SKM-1 treated with dmso at 0.1 percent for 144 hours (cell line): Measurements from ENCODE around the gene HOXA4.
A peak's percentile ranks its signal among the peaks of the same experiment; 100 is the strongest.

Experiments
- DNase-seq: peaks from one replicate; lab custom pipeline; 2025; ENCODE audit not compliant: unreplicated experiment; lab: John Stamatoyannopoulos, UW

The HOXA4 gene

GRCh38 chr7:27106181-27106900 is 24.2 kb downstream of the HOXA4 start:
- no peak for DNase-seq

DNA sequence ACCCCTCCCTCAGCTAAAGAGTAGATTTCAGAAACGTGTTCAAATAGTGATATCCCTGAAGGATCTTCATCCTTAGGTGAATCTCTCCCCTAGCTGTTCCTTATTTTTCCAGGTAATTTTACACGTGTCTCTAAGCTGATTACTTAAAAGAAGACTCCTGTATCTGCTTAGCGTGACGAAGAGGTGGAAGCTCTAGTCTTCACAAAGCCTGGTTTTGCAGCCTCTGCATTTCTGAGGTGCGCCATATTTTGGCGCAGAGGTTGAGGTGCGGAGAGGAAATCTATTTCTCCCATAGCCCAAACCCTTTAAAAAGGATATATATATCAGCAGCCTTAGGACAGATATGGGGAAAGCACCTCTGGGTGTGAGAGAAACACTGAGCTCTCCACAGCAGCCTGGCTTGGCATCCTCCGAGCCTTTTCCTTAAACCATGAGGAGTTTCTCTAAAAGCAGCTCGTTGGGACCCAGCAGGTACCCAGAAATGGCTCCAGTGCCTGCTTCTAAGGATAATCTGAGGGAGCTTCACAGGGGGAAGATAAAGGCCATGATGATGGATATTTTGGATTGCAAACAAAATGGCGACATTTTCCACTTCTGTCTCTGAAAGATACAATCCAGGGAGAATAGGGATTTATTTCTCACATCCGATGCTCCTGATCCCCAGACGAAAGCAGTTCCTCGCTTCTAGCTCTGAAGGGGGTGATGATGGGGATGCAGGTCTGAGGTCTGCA is 25.1 kb downstream of the HOXA4 start:
- DNase-seq, result no peak

DNA sequence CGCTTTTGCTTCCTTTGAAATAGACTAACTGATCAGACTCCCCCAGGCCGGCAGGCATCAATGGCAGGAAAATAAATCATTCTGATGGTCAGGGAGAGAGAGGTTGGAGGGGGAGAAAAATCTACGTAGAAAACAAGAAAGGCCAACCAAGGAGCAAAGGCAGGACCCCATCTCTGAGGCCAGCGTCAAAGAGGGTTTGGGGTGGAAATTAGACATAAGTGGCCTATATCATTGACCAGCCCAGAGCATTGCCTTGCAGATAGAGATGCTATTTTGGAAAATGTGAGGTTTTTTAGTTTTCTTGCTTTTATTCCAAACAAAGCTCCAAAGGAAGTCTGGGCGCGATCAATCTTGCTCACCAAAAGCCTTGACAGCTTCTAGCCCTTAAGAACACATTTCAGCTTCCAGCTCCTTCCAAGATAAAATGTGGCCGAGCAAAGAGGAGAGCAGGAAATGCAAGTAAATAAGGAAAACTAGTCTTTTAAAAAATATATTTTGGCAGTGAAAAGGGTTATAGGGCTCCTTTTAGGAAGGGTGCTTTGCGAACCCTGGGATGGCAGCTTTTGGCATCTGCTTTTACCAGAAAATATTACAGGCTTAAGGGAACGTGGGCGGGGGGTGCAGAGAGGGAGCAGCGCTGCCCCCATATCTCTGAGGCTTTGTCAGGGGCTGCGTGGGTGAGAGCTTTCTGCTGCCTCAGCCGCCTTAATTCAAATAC is 26.1 kb downstream of the HOXA4 start:
- no peak for DNase-seq

GRCh38 chr7:27103489-27104226 is 26.9 kb downstream of the HOXA4 start:
- DNase-seq, result no peak

GRCh38 chr7:27102581-27103442 is 27.7 kb downstream of the HOXA4 start, which contains the start of gene HOXA2:
Gene HOXA2 (minus strand): TSS chr7:27102683. CDS start chr7:27102500, 183 bp downstream.
- DNase-seq, result no peak

DNA sequence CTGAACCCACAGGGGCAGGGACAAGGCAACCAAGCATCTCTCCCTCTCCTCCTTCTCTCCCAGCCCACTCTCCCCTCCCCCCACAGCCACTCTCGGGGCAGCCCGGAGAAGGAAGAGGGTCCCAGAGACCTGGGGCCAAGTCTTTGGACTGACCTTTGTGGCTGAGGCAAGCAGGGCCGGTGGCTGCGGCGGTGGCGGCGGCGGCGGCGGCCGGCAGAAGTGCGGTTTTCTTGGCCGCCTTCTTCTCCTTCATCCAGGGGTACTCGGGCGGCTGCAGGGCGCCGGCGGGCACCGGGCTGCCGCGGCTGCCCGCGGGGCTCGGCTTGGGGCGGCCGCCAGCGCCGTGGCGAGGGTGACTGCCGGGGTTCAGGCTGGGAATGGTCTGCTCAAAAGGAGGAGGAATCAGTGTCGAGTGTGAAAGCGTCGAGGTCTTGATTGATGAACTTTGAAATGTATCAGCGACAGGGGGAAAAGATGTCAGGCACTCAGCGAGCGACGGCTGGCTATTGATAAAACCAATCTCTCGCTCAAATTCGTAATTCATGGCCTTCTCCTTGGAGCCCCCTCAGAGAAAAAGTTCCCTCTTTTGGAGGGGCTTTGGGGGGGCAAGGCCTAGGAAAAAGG is 28.5 kb downstream of the HOXA4 start:
- no peak for DNase-seq

- no peak for DNase-seq
These were observed 29.2 kb downstream of the HOXA4 start for GRCh38 chr7:27101171-27101956.

- no peak for DNase-seq
These were observed 29.8 kb downstream of the HOXA4 start for GRCh38 chr7:27100694-27101170.

- no peak for DNase-seq
These were observed 30.8 kb downstream of the HOXA4 start for GRCh38 chr7:27099453-27100370.

GRCh38 chr7:27098578-27099451 is 31.7 kb downstream of the HOXA4 start:
- DNase-seq, result no peak

DNA sequence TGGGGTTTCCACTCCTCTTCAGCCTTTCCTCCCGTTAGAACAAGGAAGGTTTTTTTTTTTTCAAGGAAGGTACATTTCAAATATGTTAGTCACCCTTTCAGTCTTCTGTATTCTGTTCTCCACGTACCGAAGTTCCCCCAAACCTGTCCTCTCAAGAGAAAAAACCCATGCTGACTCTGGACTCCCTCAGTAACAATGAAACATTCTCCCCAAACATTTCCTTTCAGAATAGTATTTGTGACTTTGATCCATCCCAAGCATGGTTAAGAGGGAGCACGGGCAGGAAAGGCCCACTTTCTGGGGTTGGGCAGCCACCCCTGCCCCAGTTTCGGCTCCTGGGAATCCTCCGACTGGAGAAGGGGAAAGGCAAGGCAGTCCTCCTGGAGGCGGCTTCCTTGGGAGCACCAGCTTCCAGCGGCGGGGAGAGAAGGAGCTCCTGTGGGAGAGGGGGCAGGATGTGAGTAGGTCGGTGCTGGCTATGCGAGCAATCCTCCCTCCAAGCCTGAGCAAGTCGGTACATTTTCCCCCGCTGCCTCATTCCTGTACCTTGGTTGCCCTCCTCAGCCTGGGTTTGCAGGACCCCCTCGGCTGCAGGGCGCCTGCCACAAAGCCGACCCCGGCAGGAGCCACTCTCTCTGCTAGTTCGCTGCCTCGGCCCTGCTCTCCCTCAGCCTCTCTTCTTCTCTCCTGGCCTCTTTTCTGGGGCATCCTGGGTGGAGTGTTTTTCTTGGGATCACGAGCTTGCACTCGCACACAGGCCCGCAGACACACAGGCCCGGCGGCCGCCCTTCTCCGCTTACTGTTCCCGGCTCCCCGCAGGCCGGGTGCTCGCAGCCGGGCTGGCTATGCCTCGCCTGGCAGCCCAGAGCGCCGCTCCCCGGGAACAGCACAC is 32.6 kb downstream of the HOXA4 start:
- DNase-seq, result no peak

DNA sequence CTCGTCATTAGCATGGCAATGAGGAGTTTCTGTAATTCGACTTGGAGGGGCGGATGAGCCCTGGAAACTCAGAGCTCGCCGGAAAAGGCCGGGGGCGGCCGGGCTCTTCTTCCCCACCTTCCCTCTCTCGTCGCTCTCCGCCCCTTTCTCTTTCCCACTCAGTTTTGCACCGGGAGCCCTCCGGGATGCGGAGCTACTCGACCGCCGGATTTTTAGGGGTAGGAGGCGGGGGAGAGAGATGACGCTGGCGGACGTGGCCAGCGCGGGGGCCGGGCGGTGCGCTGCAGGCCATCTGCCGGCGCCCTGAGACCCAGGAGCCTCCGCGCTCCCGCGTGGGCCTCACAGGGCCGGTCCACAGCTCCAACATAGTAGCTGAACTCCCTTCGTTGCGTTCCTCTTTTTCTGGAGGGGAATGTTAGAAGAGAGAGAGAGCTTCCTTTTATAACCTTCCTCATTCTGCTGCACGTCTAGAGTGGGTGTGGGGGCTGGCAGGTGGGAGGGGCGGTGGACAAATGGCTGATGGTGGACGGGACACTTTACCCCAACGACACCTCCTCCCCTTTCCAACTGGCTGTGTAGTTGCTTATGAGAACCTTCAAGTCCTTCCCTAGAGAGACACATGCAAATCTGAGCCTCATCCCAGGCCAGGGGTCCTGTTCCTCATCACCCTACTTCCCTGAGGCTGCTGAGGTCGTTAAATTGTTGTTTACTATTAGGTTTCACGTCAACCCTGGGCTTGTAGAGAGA is 33.6 kb downstream of the HOXA4 start:
- peak; percentile 48 for DNase-seq

GRCh38 chr7:27095897-27096767 is 34.4 kb downstream of the HOXA4 start, which contains the start of gene HOXA1:
Gene HOXA1 (minus strand): TSS chr7:27096000. CDS start chr7:27095912, 88 bp downstream.
- peak; percentile 84 for DNase-seq
